Fibroblast of villous mesenchyme (primary cell): ENCODE measurements around the gene RNASE4. TPM values are rescaled to one million over a fixed set of nuclear protein-coding genes. Genes with fewer than 3 reads are reported as not detected.
A peak's percentile ranks its signal among the peaks of the same experiment; 100 is the strongest.
"Not testable (repeated sequence)": the region's sequence is repeated elsewhere in the genome, so short reads cannot be mapped to it uniquely, and the experiment has no call there.

Experiments used
- DNase-seq: peaks from one replicate; pipeline ENCODE4 v3.0.0-alpha.2; 2010; ENCODE audit warnings: low read depth
- H3K4me3 ChIP-seq: 2 replicates; pipeline ENCODE4 v1.5.1; 2011; ENCODE audit warnings: low read depth, mild to moderate bottlenecking, low read length
- CTCF ChIP-seq: IDR thresholded peaks from 2 replicates; pipeline ENCODE4 v1.5.1; 2012; ENCODE audit warnings: low read depth, mild to moderate bottlenecking, low read length; ENCODE audit not compliant: insufficient read depth
- total RNA-seq: library from RNA; depleted of rRNA; stranded (reverse); fragments of >200 nt; gene quantifications from 2 replicates; pipeline ENCODE4 v1.2.3, GENCODE V29; 2012

Gene RNASE4
- total RNA-seq, 1 donor: 6.9 TPM

GRCh38 chr14:20698934-20699333 is 14.6 kb downstream of the RNASE4 start:
- TF ChIP-seq CTCF: no peak

GRCh38 chr14:20699931-20700330 is 15.6 kb downstream of the RNASE4 start:
- H3K4me3 ChIP-seq: no peak overlapping the region
- DNase-seq: no peak
- TF ChIP-seq CTCF: no peak

More at GRCh38 chr14:20698934-20699333, 14.6 kb downstream of the RNASE4 start:
- no peak overlapping the region for H3K4me3 ChIP-seq
- no peak for DNase-seq

- DNase-seq: not testable (repeated sequence)
These were observed 16.6 kb downstream of the RNASE4 start for GRCh38 chr14:20700965-20701364.

GRCh38 chr14:20706657-20707355 is 22.4 kb downstream of the RNASE4 start:
- no peak for DNase-seq
- no peak for TF ChIP-seq CTCF
- no peak overlapping the region for H3K4me3 ChIP-seq

More at GRCh38 chr14:20700965-20701364, 16.6 kb downstream of the RNASE4 start:
- not testable (repeated sequence) for H3K4me3 ChIP-seq

- no peak overlapping the region for H3K4me3 ChIP-seq
- peak; percentile 1 for DNase-seq
- TF ChIP-seq CTCF: no peak
These were observed 23.3 kb downstream of the RNASE4 start for GRCh38 chr14:20707622-20708021.

- H3K4me3 ChIP-seq: no peak overlapping the region
- no peak for TF ChIP-seq CTCF
- DNase-seq: no peak
These were observed 26.9 kb downstream of the RNASE4 start for GRCh38 chr14:20711261-20711660.

- DNase-seq: no peak
- TF ChIP-seq CTCF: no peak
- no peak overlapping the region for H3K4me3 ChIP-seq
These were observed 27.3 kb downstream of the RNASE4 start for GRCh38 chr14:20711685-20712084.
